ENCODE data around the gene SLC27A3. TPM values are rescaled to one million over a fixed set of nuclear protein-coding genes. Genes with fewer than 3 reads are reported as not detected.
A peak's percentile ranks its signal among the peaks of the same experiment; 100 is the strongest.

Gene SLC27A3
- total and polyA plus RNA-seq, 7 donors = 1.6 to 45.7 (median 22.8) TPM

GRCh38 chr1:153733970-153734369, 41.2 kb upstream of the SLC27A3 start:
- no peak for DNase-seq
- Histone ChIP-seq H3K27ac (peak overlapping the region in 3 of 4 donors; percentile 33 to 53 (median 53)), H3K4me1 (peaks cover 0 to 36% (median 26%) of the 10 kb centered on the region in 4 donors), H3K27me3 (no peaks in the 10 kb centered on the region), H3K9me3 (no peaks in the 10 kb centered on the region), H3K4me3 (no peak overlapping the region), H3K36me3 (peaks cover 0 to 6% (median 0%) of the 10 kb centered on the region in 4 donors)
- intact Hi-C loops (cut with DNase I) = no loop called here
- TF ChIP-seq POLR2AphosphoS5 (IDR thresholded peaks at IDR 0.05) = no peak
- no peak for TF ChIP-seq POLR2A (IDR thresholded peaks at IDR 0.05)
- TF ChIP-seq CTCF (IDR thresholded peaks at IDR 0.05) = no peak
- TF ChIP-seq EP300 (IDR thresholded peaks at IDR 0.05) = no peak
- WGBS, 2 donors = 83 to 85% methylated on average over 1 of the region's 1 CpG

GRCh38 chr1:153734396-153735089, 40.7 kb upstream of the SLC27A3 start:
- peaks cover 0 to 30% (median 20%) of the 10 kb centered on the region in 4 donors for H3K4me1 ChIP-seq
- peak overlapping the region in 3 of 4 donors; percentile 33 to 53 (median 53) for H3K27ac ChIP-seq
- 86 to 91% methylated on average over 3 of the region's 3 CpGs for WGBS, 2 donors
- intact Hi-C loops (cut with DNase I) = no loop called here
- H3K4me3 ChIP-seq = no peak overlapping the region
- H3K36me3 ChIP-seq = peaks cover 0 to 12% (median 0%) of the 10 kb centered on the region in 4 donors
- no peaks in the 10 kb centered on the region for H3K9me3 ChIP-seq
- TF ChIP-seq CTCF (IDR thresholded peaks at IDR 0.05) (no peak), POLR2A (IDR thresholded peaks at IDR 0.05) (no peak), EP300 (IDR thresholded peaks at IDR 0.05) (no peak), POLR2AphosphoS5 (IDR thresholded peaks at IDR 0.05) (no peak)
- no peaks in the 10 kb centered on the region for H3K27me3 ChIP-seq
- no peak for DNase-seq

GRCh38 chr1:153735090-153735420, 40.2 kb upstream of the SLC27A3 start:
- intact Hi-C loops (cut with DNase I) = no loop called here
- Histone ChIP-seq H3K27ac (peak overlapping the region in 1 of 4 donors; percentile 53), H3K27me3 (no peaks in the 10 kb centered on the region), H3K4me3 (no peak overlapping the region), H3K9me3 (no peaks in the 10 kb centered on the region), H3K4me1 (peaks cover 0 to 25% (median 15%) of the 10 kb centered on the region in 4 donors), H3K36me3 (peaks cover 0 to 17% (median 0%) of the 10 kb centered on the region in 4 donors)
- whole genome bisulfite sequencing, 2 donors = 93 to 96% methylated on average over 3 of the region's 3 CpGs
- TF ChIP-seq POLR2A (IDR thresholded peaks at IDR 0.05) = no peak
- TF ChIP-seq CTCF (IDR thresholded peaks at IDR 0.05) = no peak
- TF ChIP-seq POLR2AphosphoS5 (IDR thresholded peaks at IDR 0.05) = no peak
- no peak for TF ChIP-seq EP300 (IDR thresholded peaks at IDR 0.05)
- no peak for DNase-seq

GRCh38 chr1:153741986-153742385, 33.2 kb upstream of the SLC27A3 start:
- Histone ChIP-seq H3K9me3 (no peaks in the 10 kb centered on the region), H3K27me3 (no peaks in the 10 kb centered on the region), H3K4me1 (peaks cover 0 to 33% (median 3%) of the 10 kb centered on the region in 4 donors), H3K36me3 (peaks cover 9 to 81% (median 23%) of the 10 kb centered on the region in 4 donors), H3K27ac (peak overlapping the region in 1 of 4 donors; percentile 9), H3K4me3 (no peak overlapping the region)
- WGBS, 2 donors = 69% methylated on average over 2 of the region's 2 CpGs
- TF ChIP-seq POLR2AphosphoS5 (IDR thresholded peaks at IDR 0.05) (no peak), CTCF (IDR thresholded peaks at IDR 0.05) (no peak), EP300 (IDR thresholded peaks at IDR 0.05) (no peak)
- intact Hi-C loops (cut with DNase I) = no loop called here
- DNase-seq = no peak

Data from sigmoid colon (tissue), 7 donors.